GM12874 (cell line): Measurements from ENCODE around the gene FGD1.

Experiments
- CTCF ChIP-seq: IDR thresholded peaks from 2 replicates; pipeline ENCODE4 v1.5.1; 2011; ENCODE audit warnings: low read depth, mild to moderate bottlenecking, control low read depth, low read length, moderate library complexity; ENCODE audit not compliant: insufficient read depth

FGD1 gene

GRCh38 chrX:54482839-54483593 lies 13.0 kb downstream of the FGD1 start:
- TF ChIP-seq CTCF: no peak

- no peak for TF ChIP-seq CTCF
Measured at GRCh38 chrX:54479136-54480111, 16.6 kb downstream of the FGD1 start.

- TF ChIP-seq CTCF: no peak
Measured at GRCh38 chrX:54473993-54474859, 21.8 kb downstream of the FGD1 start.

- TF ChIP-seq CTCF: no peak
Measured at GRCh38 chrX:54470054-54470760, 25.8 kb downstream of the FGD1 start.

GRCh38 chrX:54452920-54453319 lies 43.1 kb downstream of the FGD1 start:
- TF ChIP-seq CTCF: no peak

GRCh38 chrX:54449929-54450328 lies 46.1 kb downstream of the FGD1 start:
- no peak for TF ChIP-seq CTCF
